ENCODE results near the gene MBNL1. TPM values are rescaled to one million over a fixed set of nuclear protein-coding genes. Genes with fewer than 3 reads are reported as not detected.
A peak's percentile ranks its signal among the peaks of the same experiment; 100 is the strongest.

Gene MBNL1
- total and polyA plus RNA-seq, 3 experiments from 2014 or later: 303 to 391 (median 386) TPM

- H3K36me3 Mint-ChIP-seq: no peaks in the 10 kb centered on the region
- H3K27ac Mint-ChIP-seq: peak overlapping the region in 7 of 8 donors; percentile 49 to 90 (median 79)
- Histone ChIP-seq H3K36me3 (ENCODE audit: insufficient read depth, low read length) (no peaks in the 10 kb centered on the region), H3K27me3 (ENCODE audit: insufficient read depth, low read length, poor library complexity, severe bottlenecking) (no peaks in the 10 kb centered on the region), H3K4me1 (ENCODE audit: insufficient read depth, low read length) (peaks cover 11% of the 10 kb centered on the region), H3K9me3 (ENCODE audit: low read length) (no peaks in the 10 kb centered on the region), H3K27ac (ENCODE audit: low read depth, low read length) (no peak overlapping the region), H3K4me3 (ENCODE audit: low read length) (peak overlapping the region; percentile 47)
- H3K4me1 Mint-ChIP-seq: peaks cover 11 to 26% (median 17%) of the 10 kb centered on the region in 3 donors
- H3K27me3 Mint-ChIP-seq: peaks cover 0 to 2% of the 10 kb centered on the region in 2 donors
- POLR2A ChIA-PET: interaction anchor here (1.0 kb wide), 1 partner anchor 289 kb away, joined by 3 read pairs; no protein-coding TSS in a partner anchor
- DNase-seq: no peak
- H3K9me3 Mint-ChIP-seq: peaks cover 0 to 4% (median 0%) of the 10 kb centered on the region in 5 donors
- H3K4me3 Mint-ChIP-seq: peak overlapping the region; percentile 50 to 76 (median 62)
- CTCF ChIA-PET: interaction anchor here (0.6 to 2.8 kb wide), 16 partner anchors 8 to 446 kb away, joined by 3 to 13 read pairs (median 4); no protein-coding TSS in a partner anchor
Observed at GRCh38 chr3:152472672-152472954, 203.9 kb downstream of the MBNL1 start.

GRCh38 chr3:152474585-152474984, 205.9 kb downstream of the MBNL1 start:
- ChIA-PET CTCF (no interaction called here), POLR2A (no interaction called here)
- Histone ChIP-seq H3K27me3 (ENCODE audit: insufficient read depth, low read length, poor library complexity, severe bottlenecking) (no peaks in the 10 kb centered on the region), H3K9me3 (ENCODE audit: low read length) (no peaks in the 10 kb centered on the region), H3K27ac (ENCODE audit: low read depth, low read length) (no peak overlapping the region), H3K4me1 (ENCODE audit: insufficient read depth, low read length) (peaks cover 11% of the 10 kb centered on the region), H3K4me3 (ENCODE audit: low read length) (no peak overlapping the region), H3K36me3 (ENCODE audit: insufficient read depth, low read length) (no peaks in the 10 kb centered on the region)
- no peak overlapping the region for H3K4me3 Mint-ChIP-seq
- H3K36me3 Mint-ChIP-seq: no peaks in the 10 kb centered on the region
- no peak overlapping the region for H3K27ac Mint-ChIP-seq
- H3K27me3 Mint-ChIP-seq: peaks cover 0 to 2% of the 10 kb centered on the region in 2 donors
- peaks cover 0 to 7% (median 0%) of the 10 kb centered on the region in 5 donors for H3K9me3 Mint-ChIP-seq
- no peak for DNase-seq
- peaks cover 11 to 24% (median 17%) of the 10 kb centered on the region in 3 donors for H3K4me1 Mint-ChIP-seq

GRCh38 chr3:152477422-152477821, 208.7 kb downstream of the MBNL1 start:
- Mint-ChIP-seq H3K27ac (no peak overlapping the region), H3K36me3 (peaks cover 0 to 16% (median 2%) of the 10 kb centered on the region in 3 donors), H3K9me3 (peaks cover 0 to 14% (median 10%) of the 10 kb centered on the region in 5 donors), H3K27me3 (peaks cover 4 to 9% of the 10 kb centered on the region in 2 donors), H3K4me1 (peaks cover 3 to 6% (median 4%) of the 10 kb centered on the region in 3 donors), H3K4me3 (no peak overlapping the region)
- CTCF ChIA-PET: no interaction called here
- Histone ChIP-seq H3K4me3 (ENCODE audit: low read length) (no peak overlapping the region), H3K9me3 (ENCODE audit: low read length) (no peaks in the 10 kb centered on the region), H3K4me1 (ENCODE audit: insufficient read depth, low read length) (peaks cover 3% of the 10 kb centered on the region), H3K36me3 (ENCODE audit: insufficient read depth, low read length) (no peaks in the 10 kb centered on the region), H3K27me3 (ENCODE audit: insufficient read depth, low read length, poor library complexity, severe bottlenecking) (no peaks in the 10 kb centered on the region), H3K27ac (ENCODE audit: low read depth, low read length) (no peak overlapping the region)
- POLR2A ChIA-PET: no interaction called here
- DNase-seq: no peak

- Histone ChIP-seq H3K4me1 (ENCODE audit: insufficient read depth, low read length) (no peaks in the 10 kb centered on the region), H3K27ac (ENCODE audit: low read depth, low read length) (no peak overlapping the region), H3K27me3 (ENCODE audit: insufficient read depth, low read length, poor library complexity, severe bottlenecking) (no peaks in the 10 kb centered on the region), H3K9me3 (ENCODE audit: low read length) (no peaks in the 10 kb centered on the region), H3K4me3 (ENCODE audit: low read length) (no peak overlapping the region), H3K36me3 (ENCODE audit: insufficient read depth, low read length) (no peaks in the 10 kb centered on the region)
- H3K27ac Mint-ChIP-seq: peak overlapping the region in 1 of 8 donors; percentile 6
- ChIA-PET POLR2A (no interaction called here), CTCF (interaction anchor here (1.0 kb wide), 1 partner anchor 8 kb away, joined by 4 read pairs; no protein-coding TSS in a partner anchor)
- H3K9me3 Mint-ChIP-seq: peaks cover 8 to 30% (median 25%) of the 10 kb centered on the region in 5 donors
- H3K27me3 Mint-ChIP-seq: peaks cover 7 to 28% of the 10 kb centered on the region in 2 donors
- no peak overlapping the region for H3K4me3 Mint-ChIP-seq
- peaks cover 5 to 33% (median 9%) of the 10 kb centered on the region in 3 donors for H3K36me3 Mint-ChIP-seq
- no peak for DNase-seq
- H3K4me1 Mint-ChIP-seq: no peaks in the 10 kb centered on the region
Observed at GRCh38 chr3:152480282-152480953, 211.7 kb downstream of the MBNL1 start.

- no peaks in the 10 kb centered on the region for H3K9me3 ChIP-seq (ENCODE audit: low read length)
- POLR2A ChIA-PET: no interaction called here
- no peak overlapping the region for H3K4me3 Mint-ChIP-seq
- H3K36me3 Mint-ChIP-seq: peaks cover 7 to 40% (median 14%) of the 10 kb centered on the region in 3 donors
- H3K36me3 ChIP-seq (ENCODE audit: insufficient read depth, low read length): no peaks in the 10 kb centered on the region
- H3K27ac Mint-ChIP-seq: no peak overlapping the region
- peaks cover 8 to 25% (median 21%) of the 10 kb centered on the region in 5 donors for H3K9me3 Mint-ChIP-seq
- no peak overlapping the region for H3K4me3 ChIP-seq (ENCODE audit: low read length)
- no peak for DNase-seq
- no peak overlapping the region for H3K27ac ChIP-seq (ENCODE audit: low read depth, low read length)
- CTCF ChIA-PET: no interaction called here
- no peaks in the 10 kb centered on the region for H3K4me1 Mint-ChIP-seq
- H3K27me3 ChIP-seq (ENCODE audit: insufficient read depth, low read length, poor library complexity, severe bottlenecking): no peaks in the 10 kb centered on the region
- H3K4me1 ChIP-seq (ENCODE audit: insufficient read depth, low read length): no peaks in the 10 kb centered on the region
- peaks cover 5 to 41% of the 10 kb centered on the region in 2 donors for H3K27me3 Mint-ChIP-seq
Observed at GRCh38 chr3:152486364-152486763, 217.6 kb downstream of the MBNL1 start.

GRCh38 chr3:152488449-152488848, 219.7 kb downstream of the MBNL1 start:
- no peak overlapping the region for H3K4me3 Mint-ChIP-seq
- POLR2A ChIA-PET: no interaction called here
- peaks cover 5 to 29% of the 10 kb centered on the region in 2 donors for H3K27me3 Mint-ChIP-seq
- H3K27ac Mint-ChIP-seq: no peak overlapping the region
- no peaks in the 10 kb centered on the region for H3K27me3 ChIP-seq (ENCODE audit: insufficient read depth, low read length, poor library complexity, severe bottlenecking)
- no peak overlapping the region for H3K4me3 ChIP-seq (ENCODE audit: low read length)
- no peak for DNase-seq
- H3K4me1 Mint-ChIP-seq: no peaks in the 10 kb centered on the region
- CTCF ChIA-PET: no interaction called here
- H3K27ac ChIP-seq (ENCODE audit: low read depth, low read length): no peak overlapping the region
- H3K36me3 ChIP-seq (ENCODE audit: insufficient read depth, low read length): no peaks in the 10 kb centered on the region
- H3K36me3 Mint-ChIP-seq: peaks cover 5 to 22% (median 10%) of the 10 kb centered on the region in 3 donors
- H3K9me3 ChIP-seq (ENCODE audit: low read length): no peaks in the 10 kb centered on the region
- H3K4me1 ChIP-seq (ENCODE audit: insufficient read depth, low read length): no peaks in the 10 kb centered on the region
- peaks cover 3 to 8% (median 5%) of the 10 kb centered on the region in 5 donors for H3K9me3 Mint-ChIP-seq

- no peaks in the 10 kb centered on the region for H3K36me3 ChIP-seq (ENCODE audit: insufficient read depth, low read length)
- Mint-ChIP-seq H3K36me3 (peaks cover 2 to 13% (median 5%) of the 10 kb centered on the region in 3 donors), H3K4me1 (no peaks in the 10 kb centered on the region), H3K27me3 (peaks cover 1 to 17% of the 10 kb centered on the region in 2 donors), H3K27ac (no peak overlapping the region), H3K4me3 (no peak overlapping the region), H3K9me3 (no peaks in the 10 kb centered on the region)
- H3K4me1 ChIP-seq (ENCODE audit: insufficient read depth, low read length): no peaks in the 10 kb centered on the region
- H3K27ac ChIP-seq (ENCODE audit: low read depth, low read length): no peak overlapping the region
- CTCF ChIA-PET: no interaction called here
- H3K9me3 ChIP-seq (ENCODE audit: low read length): no peaks in the 10 kb centered on the region
- H3K27me3 ChIP-seq (ENCODE audit: insufficient read depth, low read length, poor library complexity, severe bottlenecking): no peaks in the 10 kb centered on the region
- H3K4me3 ChIP-seq (ENCODE audit: low read length): no peak overlapping the region
- POLR2A ChIA-PET: no interaction called here
- no peak for DNase-seq
Observed at GRCh38 chr3:152491922-152492321, 223.2 kb downstream of the MBNL1 start.

- Mint-ChIP-seq H3K9me3 (peaks cover 0 to 3% (median 0%) of the 10 kb centered on the region in 5 donors), H3K27ac (no peak overlapping the region), H3K4me1 (peaks cover 2 to 6% (median 5%) of the 10 kb centered on the region in 3 donors), H3K4me3 (no peak overlapping the region), H3K36me3 (peaks cover 0 to 3% (median 0%) of the 10 kb centered on the region in 3 donors), H3K27me3 (peaks cover 0 to 5% of the 10 kb centered on the region in 2 donors)
- H3K4me1 ChIP-seq (ENCODE audit: insufficient read depth, low read length): no peaks in the 10 kb centered on the region
- POLR2A ChIA-PET: no interaction called here
- no peak overlapping the region for H3K27ac ChIP-seq (ENCODE audit: low read depth, low read length)
- H3K36me3 ChIP-seq (ENCODE audit: insufficient read depth, low read length): no peaks in the 10 kb centered on the region
- H3K4me3 ChIP-seq (ENCODE audit: low read length): no peak overlapping the region
- no peak for DNase-seq
- no peaks in the 10 kb centered on the region for H3K9me3 ChIP-seq (ENCODE audit: low read length)
- CTCF ChIA-PET: interaction anchor here (0.7 kb wide), 1 partner anchor 24 kb away, joined by 3 read pairs; no protein-coding TSS in a partner anchor
- H3K27me3 ChIP-seq (ENCODE audit: insufficient read depth, low read length, poor library complexity, severe bottlenecking): no peaks in the 10 kb centered on the region
Observed at GRCh38 chr3:152496286-152496685, 227.6 kb downstream of the MBNL1 start.

Measured in CD8-positive, alpha-beta memory T cell (primary cell).